IMR-90 (cell line): Measurements from ENCODE around the gene MARCHF2. TPM values are rescaled to one million over a fixed set of nuclear protein-coding genes. Genes with fewer than 3 reads are reported as not detected.

Experiments
- ATAC-seq: fragments of 200-7000 bp; cut with Tn5 transposase; 2 replicates; pipeline ENCODE4 v1.9.1; 2020; ENCODE audit warnings: low read depth, mild to moderate bottlenecking, moderate library complexity
- BruUV-seq: library from RNA; stranded (reverse); fragments of 400-500 nt; replicated peaks from 2 replicates; lab custom pipeline; 2021; lab: Mats Ljungman, UMichigan
- CTCF ChIA-PET: fragments of 300-600 bp; formaldehyde crosslinking; extraction: SDS; loops from one replicate; lab custom pipeline; 2021; ENCODE audit warnings: antibody characterized with exemption; lab: Yijun Ruan, JAX
- POLR2A ChIA-PET: fragments of 300-600 bp; sonication (Branson Sonifier 250); formaldehyde crosslinking; loops from one replicate; lab custom pipeline; 2022; ENCODE audit warnings: antibody characterized with exemption; ENCODE audit not compliant: unreplicated experiment; lab: Charles Lee
- DNase-seq: peaks from one replicate; pipeline ENCODE4 v3.0.0; 2013
- H2AFZ ChIP-seq: replicated peaks from 2 replicates; pipeline ENCODE3; 2013; ENCODE audit warnings: low read length, mild to moderate bottlenecking; ENCODE audit not compliant: poor library complexity
- H2AK5ac ChIP-seq: 2 replicates; pipeline ENCODE4 v1.6.1; 2013; ENCODE audit warnings: low read depth, low read length, inconsistent platforms
- H2AK9ac ChIP-seq: replicated peaks from 2 replicates; pipeline ENCODE3; 2013; ENCODE audit warnings: mild to moderate bottlenecking, low read depth, low read length, moderate library complexity; ENCODE audit not compliant: poor library complexity
- H2BK120ac ChIP-seq: 2 replicates; pipeline ENCODE4 v1.6.1; 2013; ENCODE audit warnings: low read depth, low read length, inconsistent platforms
- H2BK15ac ChIP-seq: 3 replicates; pipeline ENCODE4 v1.6.1; 2013; ENCODE audit warnings: low read depth, low read length, inconsistent platforms
- H2BK20ac ChIP-seq: 2 replicates; pipeline ENCODE4 v1.6.1; 2013; ENCODE audit warnings: low read depth, mild to moderate bottlenecking, inconsistent platforms, low read length, moderate library complexity
- H2BK5ac ChIP-seq: 2 replicates; pipeline ENCODE4 v1.6.1; 2013; ENCODE audit warnings: mild to moderate bottlenecking, low read depth, low read length, inconsistent platforms; ENCODE audit not compliant: poor library complexity, severe bottlenecking
- H3K14ac ChIP-seq: replicated peaks from 2 replicates; pipeline ENCODE4 v1.6.1; 2013; ENCODE audit warnings: low read depth, low read length, inconsistent platforms
- H3K18ac ChIP-seq: 2 replicates; pipeline ENCODE4 v1.6.1; 2013; ENCODE audit warnings: low read depth, low read length, control low read depth
- H3K23ac ChIP-seq: 2 replicates; pipeline ENCODE4 v1.6.1; 2013; ENCODE audit warnings: low read depth, low read length, inconsistent platforms
- H3K27ac ChIP-seq: 2 replicates; pipeline ENCODE4 v1.5.1; 2013; ENCODE audit warnings: mild to moderate bottlenecking, control low read depth, low read length; ENCODE audit not compliant: insufficient read depth
- H3K27me3 ChIP-seq: 2 replicates; pipeline ENCODE4 v1.6.1; 2013; ENCODE audit warnings: low read length; ENCODE audit not compliant: control insufficient read depth, insufficient read depth
- H3K36me3 ChIP-seq: 2 replicates; pipeline ENCODE4 v1.6.1; 2013; ENCODE audit warnings: low read length, mixed read lengths; ENCODE audit not compliant: control insufficient read depth, insufficient read depth
- H3K4ac ChIP-seq: 2 replicates; pipeline ENCODE4 v1.6.1; 2013; ENCODE audit warnings: low read depth, low read length, inconsistent platforms
- H3K4me1 ChIP-seq: 2 replicates; pipeline ENCODE4 v1.6.1; 2013; ENCODE audit warnings: low read length, mixed read lengths; ENCODE audit not compliant: control insufficient read depth, insufficient read depth
- H3K4me2 ChIP-seq: 2 replicates; pipeline ENCODE4 v1.6.1; 2013; ENCODE audit warnings: low read depth, mild to moderate bottlenecking, control low read depth, low read length, moderate library complexity
- H3K4me3 ChIP-seq: 2 replicates; pipeline ENCODE4 v1.5.1; 2013; ENCODE audit warnings: low read depth, mild to moderate bottlenecking, control low read depth, low read length, moderate library complexity; ENCODE audit not compliant: insufficient read depth
- H3K56ac ChIP-seq: 2 replicates; pipeline ENCODE4 v1.6.1; 2013; ENCODE audit warnings: low read length, inconsistent platforms; ENCODE audit not compliant: insufficient read depth; ENCODE audit errors: extremely low read depth
- H3K79me1 ChIP-seq, 2 experiments: 2 replicates each; pipeline ENCODE4 v1.6.1; 2013; ENCODE audit warnings: low read length in 2 of 2, inconsistent platforms in 1 of 2, low read depth in 1 of 2
- H3K9ac ChIP-seq: 2 replicates; pipeline ENCODE4 v1.6.1; 2013; ENCODE audit warnings: low read depth, low read length, control low read depth
- H3K9me1 ChIP-seq: 2 replicates; pipeline ENCODE4 v1.6.1; 2013; ENCODE audit warnings: low read length, inconsistent platforms; ENCODE audit not compliant: insufficient read depth
- H3K9me3 ChIP-seq: 2 replicates; pipeline ENCODE4 v1.6.1; 2013; ENCODE audit warnings: low read length; ENCODE audit not compliant: control insufficient read depth, insufficient read depth
- H4K20me1 ChIP-seq: 2 replicates; pipeline ENCODE4 v1.6.1; 2013; ENCODE audit warnings: low read length, inconsistent platforms; ENCODE audit not compliant: insufficient read depth
- H4K5ac ChIP-seq: 2 replicates; pipeline ENCODE4 v1.6.1; 2013; ENCODE audit warnings: mild to moderate bottlenecking, low read depth, low read length, control low read depth
- H4K8ac ChIP-seq, 2 experiments: 2 replicates each; pipeline ENCODE4 v1.6.1; 2013; ENCODE audit warnings: low read depth in 2 of 2, low read length in 2 of 2, control low read depth in 1 of 2, inconsistent platforms in 1 of 2
- H4K91ac ChIP-seq: 2 replicates; pipeline ENCODE4 v1.6.1; 2013; ENCODE audit warnings: low read depth, low read length, inconsistent platforms; ENCODE audit not compliant: insufficient read depth
- CTCF ChIP-seq: conservative IDR thresholded peaks from 2 replicates; pipeline ENCODE4 v1.5.1; 2012; ENCODE audit warnings: mild to moderate bottlenecking, low read depth, low read length, improper control_type of control experiment
- ELK1 ChIP-seq: fragments of 150-350 bp; IDR thresholded peaks from 2 replicates; pipeline ENCODE4 v1.6.1; 2016; ENCODE audit warnings: low read depth, mild to moderate bottlenecking, low read length, moderate library complexity, borderline replicate concordance
- MAFK ChIP-seq: IDR thresholded peaks from 2 replicates; pipeline ENCODE4 v1.6.1; 2012; ENCODE audit warnings: low read depth, low read length, improper control_type of control experiment
- POLR2A ChIP-seq: IDR thresholded peaks from 2 replicates; pipeline ENCODE4 v1.6.1; 2012; ENCODE audit warnings: mild to moderate bottlenecking, low read depth, low read length
- WGBS, 2 experiments: methylation state at CpG; one replicate each; pipeline versions ENCODE4 v1.1.5 to v1.1.7; 2013; ENCODE audit warnings: missing lambda C conversion rate in 2 of 2; ENCODE audit not compliant: insufficient read length in 1 of 2; ENCODE audit errors: extremely low coverage in 2 of 2; 5-methylcytosine and 5-hydroxymethylcytosine counted together
- dilution Hi-C: fragments of 300-500 bp; cut with HindIII; formaldehyde crosslinking; loops from one replicate; pipeline ENCODE4 v1.14.3; 2018; ENCODE audit warnings: low sequenced_read_pairs; ENCODE audit not compliant: unreplicated experiment
- in situ Hi-C: fragments of 300-500 bp; cut with MboI; formaldehyde crosslinking; loops from 3 replicates; pipeline ENCODE4 v1.14.3; 2019; ENCODE audit warnings: low sequenced_read_pairs, inconsistent platforms, mixed read lengths
- intact Hi-C: fragments of 100-400 bp; cut with micrococcal nuclease; formaldehyde crosslinking; loops from 2 replicates; pipeline ENCODE4 v1.10.0; 2022
- polyA plus RNA-seq, 3 experiments: library from polyadenylated mRNA; depleted of rRNA; stranded (reverse); fragments of >200 nt; gene quantifications; 2 replicates each; pipeline ENCODE4 v1.2.3, GENCODE V29; 2012; ENCODE audit warnings: low replicate concordance in 1 of 3
- total RNA-seq: library from RNA; depleted of rRNA; stranded (reverse); fragments of >200 nt; gene quantifications from 2 replicates; pipeline ENCODE4 v1.2.3, GENCODE V29; 2012

Gene MARCHF2
- total and polyA plus RNA-seq, 2 of the 4 experiments (the other 2 are of a cell fraction), result 33.8 to 58.8 TPM

GRCh38 chr19:8458380-8458779 lies 45.3 kb downstream of the MARCHF2 start:
- no peak for TF ChIP-seq ELK1
- no peak for TF ChIP-seq MAFK
- TF ChIP-seq POLR2A, result no peak
- no peak for TF ChIP-seq CTCF
- Histone ChIP-seq H3K4me1 (peaks cover 32% of the 10 kb centered on the region), H3K9me3 (no peaks in the 10 kb centered on the region), H3K4ac (0 out of 2 replicates have a peak overlapping the region, but pooled peaks have one; percentile 50), H2AK5ac (peak overlapping the region; percentile 27; the same call in 1 of the 2 replicates), H3K79me1 (peaks cover 12 to 91% of the 10 kb centered on the region in 2 experiments), H2AFZ (no peak overlapping the region), H4K91ac (no peak overlapping the region), H4K5ac (no peak overlapping the region), H3K36me3 (peaks cover 15% of the 10 kb centered on the region), H2BK15ac (no peak overlapping the region), H2BK20ac (no peak overlapping the region), H3K4me2 (peak overlapping the region; percentile 77), H2AK9ac (no peak overlapping the region), H3K4me3 (no peak overlapping the region), H3K9ac (no peak overlapping the region), H3K23ac (peak overlapping the region; percentile 83), H3K14ac (0 out of 2 replicates have a peak overlapping the region, but pooled peaks have one; percentile 17), H3K18ac (no peak overlapping the region), H3K27ac (peak overlapping the region; percentile 11), H3K27me3 (no peaks in the 10 kb centered on the region), H2BK120ac (no peak overlapping the region), H4K8ac (no peak overlapping the region), H4K20me1 (peaks cover 100% of the 10 kb centered on the region), H2BK5ac (peak overlapping the region; percentile 86), H3K9me1 (peaks cover 35% of the 10 kb centered on the region), H3K56ac (no peak overlapping the region)
- dilution Hi-C loops (no loop called here), in situ Hi-C loops (no loop called here), intact Hi-C loops (loop anchor here (5.0 kb wide), 1 partner anchor 49 kb away; no protein-coding TSS in a partner anchor)
- WGBS, 2 experiments, result 100% methylated on average over 1 of the region's 5 CpGs; no CpG with 5 or more reads in 1 of the 2 experiments
- POLR2A ChIA-PET, result no interaction called here
- no TSS peak for BruUV-seq
- no peak; the same call in 1 of the 2 replicates for ATAC-seq
- CTCF ChIA-PET, result no interaction called here
- DNase-seq, result no peak
